Vagina (tissue), 2 donors: ENCODE measurements around the gene DEF6.

Source experiments
- POLR2A ChIP-seq, 2 donors: fragments of 450-650 bp; IDR thresholded peaks; one replicate each; pipeline ENCODE4 v1.6.1; 2017; ENCODE audit warnings: antibody characterized with exemption in 2 of 2, mild to moderate bottlenecking in 2 of 2, moderate library complexity in 2 of 2
- POLR2AphosphoS5 ChIP-seq, 2 donors: sonication (generic); formaldehyde crosslinking; IDR thresholded peaks; one replicate each; pipeline ENCODE4 v1.9.0; 2017; ENCODE audit warnings: antibody characterized with exemption in 2 of 2, mild to moderate bottlenecking in 2 of 2, low read depth in 1 of 2; ENCODE audit not compliant: insufficient read depth in 1 of 2
- TF ChIP-seq, protein P1 (sequence below), 3 experiments: fragments of 450-650 bp in 2 of 3; fragments of 200-600 bp in 1 of 3; sonication (generic) in 1 of 3; IDR thresholded peaks; one replicate each; pipeline ENCODE4 v1.5.1; 2017 to 2019; ENCODE audit warnings: antibody characterized with exemption in 3 of 3, mild to moderate bottlenecking in 2 of 3, moderate library complexity in 2 of 3

DNA sequence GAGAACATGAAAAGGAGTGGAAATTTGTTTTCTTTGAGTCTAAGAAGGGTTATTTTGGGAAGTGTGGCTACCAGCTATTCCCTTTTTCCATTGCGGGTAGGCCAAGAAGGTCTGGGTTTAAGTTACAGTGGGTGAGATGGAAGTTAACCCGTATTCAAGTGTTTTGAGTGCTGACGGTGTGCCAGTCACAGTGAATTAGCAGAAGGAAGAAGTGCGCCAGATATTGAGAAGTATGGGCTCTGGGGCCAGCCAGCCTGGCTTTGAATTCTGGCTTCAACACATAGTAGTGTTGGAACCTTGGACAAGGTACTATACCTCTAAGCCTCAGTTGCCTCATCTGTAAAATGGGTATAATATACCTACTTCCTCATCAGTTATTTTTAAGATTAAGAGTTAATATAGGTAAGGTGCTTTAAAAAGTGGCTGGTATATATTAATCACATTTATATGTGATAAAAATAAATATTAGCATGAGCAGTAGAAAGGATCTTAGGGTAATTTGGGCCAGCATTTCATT, 21.8 kb upstream of the DEF6 start:
- TF ChIP-seq POLR2A (IDR thresholded peaks at IDR 0.05): no peak
- TF ChIP-seq, protein P1, sequence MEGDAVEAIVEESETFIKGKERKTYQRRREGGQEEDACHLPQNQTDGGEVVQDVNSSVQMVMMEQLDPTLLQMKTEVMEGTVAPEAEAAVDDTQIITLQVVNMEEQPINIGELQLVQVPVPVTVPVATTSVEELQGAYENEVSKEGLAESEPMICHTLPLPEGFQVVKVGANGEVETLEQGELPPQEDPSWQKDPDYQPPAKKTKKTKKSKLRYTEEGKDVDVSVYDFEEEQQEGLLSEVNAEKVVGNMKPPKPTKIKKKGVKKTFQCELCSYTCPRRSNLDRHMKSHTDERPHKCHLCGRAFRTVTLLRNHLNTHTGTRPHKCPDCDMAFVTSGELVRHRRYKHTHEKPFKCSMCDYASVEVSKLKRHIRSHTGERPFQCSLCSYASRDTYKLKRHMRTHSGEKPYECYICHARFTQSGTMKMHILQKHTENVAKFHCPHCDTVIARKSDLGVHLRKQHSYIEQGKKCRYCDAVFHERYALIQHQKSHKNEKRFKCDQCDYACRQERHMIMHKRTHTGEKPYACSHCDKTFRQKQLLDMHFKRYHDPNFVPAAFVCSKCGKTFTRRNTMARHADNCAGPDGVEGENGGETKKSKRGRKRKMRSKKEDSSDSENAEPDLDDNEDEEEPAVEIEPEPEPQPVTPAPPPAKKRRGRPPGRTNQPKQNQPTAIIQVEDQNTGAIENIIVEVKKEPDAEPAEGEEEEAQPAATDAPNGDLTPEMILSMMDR (IDR thresholded peaks at IDR 0.05): no peak
- no peak for TF ChIP-seq POLR2AphosphoS5 (IDR thresholded peaks at IDR 0.05; ENCODE audit: insufficient read depth in 1 of 2, low read depth in 1 of 2)
